Spleen (tissue), 7 donors: ENCODE data around the gene RXRB.

Experiments
- CTCF ChIP-seq, 11 experiments: fragments of 200-600 bp in 7 of 11; fragments of 450-650 bp in 4 of 11; sonication (generic) in 4 of 11; IDR thresholded peaks in 8 of 11; conservative IDR thresholded peaks in 3 of 11; 1 replicate in 7 of 11; 2 replicates in 4 of 11; pipeline versions ENCODE4 v1.4.0 to v1.8.0; 2016 to 2021; ENCODE audit warnings: antibody characterized with exemption in 11 of 11, inconsistent platforms in 4 of 11, mild to moderate bottlenecking in 1 of 11
- POLR2A ChIP-seq, 3 donors: fragments of 450-650 bp; IDR thresholded peaks; one replicate each; pipeline ENCODE4 v1.5.1; 2017; ENCODE audit warnings: antibody characterized with exemption in 3 of 3, mild to moderate bottlenecking in 1 of 3
- donor health status: DM: no; HTN: no; CAD: no; lungs with moderate emphysema.
- donor health status: DM: no; HTN: no; CAD: no.
- donor health status: DM: no; HTN: no; CAD: no.

DNA sequence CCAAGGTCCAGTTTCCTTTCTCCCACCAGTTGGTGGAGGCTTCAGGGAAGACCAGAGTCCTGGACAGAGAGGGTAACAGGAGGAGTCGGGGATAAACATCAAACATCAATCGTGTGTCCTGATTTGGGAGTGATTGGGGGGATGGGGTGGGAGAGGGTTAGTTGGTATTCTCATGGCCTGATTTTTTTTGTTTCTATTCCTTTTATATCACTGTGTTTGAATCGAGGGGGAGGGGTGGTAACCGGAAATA, 3.6 kb upstream of the RXRB start:
- no peak for TF ChIP-seq POLR2A (IDR thresholded peaks at IDR 0.05)
- TF ChIP-seq CTCF (IDR thresholded peaks at IDR 0.05 in 8 of 11, conservative IDR thresholded peaks at IDR 0.05 in 3 of 11): no peak
